ENCODE measurements around the gene GALK2. TPM values are rescaled to one million over a fixed set of nuclear protein-coding genes. Genes with fewer than 3 reads are reported as not detected.
"Not testable (repeated sequence)": the region's sequence is repeated elsewhere in the genome, so short reads cannot be mapped to it uniquely, and the experiment has no call there.

The GALK2 gene
- total RNA-seq, 1 donor from 2014 or later = 28.6 TPM

- no peak for TF ChIP-seq CTCF (IDR thresholded peaks at IDR 0.05; ENCODE audit: insufficient read depth, low read length, poor library complexity, severe bottlenecking)
- no peaks in the 10 kb centered on the region for H3K27me3 ChIP-seq (ENCODE audit: control insufficient read depth, insufficient read depth, low read length)
- H3K36me3 ChIP-seq (ENCODE audit: control insufficient read depth, insufficient read depth, low read length) = no peaks in the 10 kb centered on the region
- no peak overlapping the region for H3K4me3 ChIP-seq (ENCODE audit: low read depth, low read length)
- no peak for DNase-seq (ENCODE audit: low read depth)
Observed at GRCh38 chr15:49171790-49172189, 1.7 kb downstream of the GALK2 start.

- no peak for DNase-seq (ENCODE audit: low read depth)
- H3K4me3 ChIP-seq (ENCODE audit: low read depth, low read length) = no peak overlapping the region
- H3K36me3 ChIP-seq (ENCODE audit: control insufficient read depth, insufficient read depth, low read length) = no peaks in the 10 kb centered on the region
- no peak for TF ChIP-seq CTCF (IDR thresholded peaks at IDR 0.05; ENCODE audit: insufficient read depth, low read length, poor library complexity, severe bottlenecking)
- H3K27me3 ChIP-seq (ENCODE audit: control insufficient read depth, insufficient read depth, low read length) = no peaks in the 10 kb centered on the region
Observed at GRCh38 chr15:49174902-49175301, 4.9 kb downstream of the GALK2 start.

- H3K4me3 ChIP-seq (ENCODE audit: low read depth, low read length); H3K36me3 ChIP-seq (ENCODE audit: control insufficient read depth, insufficient read depth, low read length); DNase-seq (ENCODE audit: low read depth); H3K27me3 ChIP-seq (ENCODE audit: control insufficient read depth, insufficient read depth, low read length): not testable (repeated sequence)
Observed at GRCh38 chr15:49175582-49176397, 5.7 kb downstream of the GALK2 start.

GRCh38 chr15:49178497-49178896, 8.4 kb downstream of the GALK2 start:
- Histone ChIP-seq H3K36me3 (ENCODE audit: control insufficient read depth, insufficient read depth, low read length) (no peaks in the 10 kb centered on the region), H3K4me3 (ENCODE audit: low read depth, low read length) (no peak overlapping the region), H3K27me3 (ENCODE audit: control insufficient read depth, insufficient read depth, low read length) (no peaks in the 10 kb centered on the region)
- DNase-seq (ENCODE audit: low read depth) = no peak
- no peak for TF ChIP-seq CTCF (IDR thresholded peaks at IDR 0.05; ENCODE audit: insufficient read depth, low read length, poor library complexity, severe bottlenecking)

- Histone ChIP-seq H3K4me3 (ENCODE audit: low read depth, low read length) (no peak overlapping the region), H3K27me3 (ENCODE audit: control insufficient read depth, insufficient read depth, low read length) (no peaks in the 10 kb centered on the region), H3K36me3 (ENCODE audit: control insufficient read depth, insufficient read depth, low read length) (no peaks in the 10 kb centered on the region)
- TF ChIP-seq CTCF (IDR thresholded peaks at IDR 0.05; ENCODE audit: insufficient read depth, low read length, poor library complexity, severe bottlenecking) = no peak
- no peak for DNase-seq (ENCODE audit: low read depth)
Observed at GRCh38 chr15:49179433-49180190, 9.6 kb downstream of the GALK2 start.

GRCh38 chr15:49182128-49182527, 12.1 kb downstream of the GALK2 start:
- Histone ChIP-seq H3K4me3 (ENCODE audit: low read depth, low read length) (no peak overlapping the region), H3K27me3 (ENCODE audit: control insufficient read depth, insufficient read depth, low read length) (no peaks in the 10 kb centered on the region), H3K36me3 (ENCODE audit: control insufficient read depth, insufficient read depth, low read length) (no peaks in the 10 kb centered on the region)
- no peak for TF ChIP-seq CTCF (IDR thresholded peaks at IDR 0.05; ENCODE audit: insufficient read depth, low read length, poor library complexity, severe bottlenecking)
- no peak for DNase-seq (ENCODE audit: low read depth)

GRCh38 chr15:49183741-49184140, 13.7 kb downstream of the GALK2 start:
- DNase-seq (ENCODE audit: low read depth); H3K4me3 ChIP-seq (ENCODE audit: low read depth, low read length); H3K36me3 ChIP-seq (ENCODE audit: control insufficient read depth, insufficient read depth, low read length); H3K27me3 ChIP-seq (ENCODE audit: control insufficient read depth, insufficient read depth, low read length): not testable (repeated sequence)
